GM21360 (cell line): ENCODE data around the gene GRIA4.

Source experiments
- ATAC-seq: cut with Tn5 transposase; IDR thresholded peaks from one replicate; pipeline ENCODE4 v1.9.1; 2021; ENCODE audit warnings: mild to moderate bottlenecking, moderate library complexity; ENCODE audit not compliant: unreplicated experiment

Gene GRIA4

GRCh38 chr11:105910095-105910715 lies 300.3 kb downstream of the GRIA4 start:
- no peak for ATAC-seq

GRCh38 chr11:105911454-105911853 lies 301.6 kb downstream of the GRIA4 start:
- ATAC-seq, result no peak

- no peak for ATAC-seq
Measured at GRCh38 chr11:105912666-105913065, 302.8 kb downstream of the GRIA4 start.

GRCh38 chr11:105915021-105915420 lies 305.1 kb downstream of the GRIA4 start:
- no peak for ATAC-seq

- no peak for ATAC-seq
Measured at GRCh38 chr11:105918039-105918438, 308.2 kb downstream of the GRIA4 start.

- no peak for ATAC-seq
Measured at GRCh38 chr11:105918600-105918999, 308.7 kb downstream of the GRIA4 start.

- no peak for ATAC-seq
Measured at GRCh38 chr11:105923252-105923651, 313.4 kb downstream of the GRIA4 start.

GRCh38 chr11:105923807-105924206 lies 313.9 kb downstream of the GRIA4 start:
- no peak for ATAC-seq

- ATAC-seq, result no peak
Measured at GRCh38 chr11:105929084-105929955, 319.4 kb downstream of the GRIA4 start.

GRCh38 chr11:105933695-105934094 lies 323.8 kb downstream of the GRIA4 start:
- no peak for ATAC-seq

- ATAC-seq, result no peak
Measured at GRCh38 chr11:105935791-105936190, 325.9 kb downstream of the GRIA4 start.

- no peak for ATAC-seq
Measured at GRCh38 chr11:105937331-105937730, 327.5 kb downstream of the GRIA4 start.

GRCh38 chr11:105937738-105938137 lies 327.9 kb downstream of the GRIA4 start:
- no peak for ATAC-seq

- no peak for ATAC-seq
Measured at GRCh38 chr11:105942921-105943320, 333.0 kb downstream of the GRIA4 start.

- no peak for ATAC-seq
Measured at GRCh38 chr11:105948918-105949590, 339.2 kb downstream of the GRIA4 start.

GRCh38 chr11:105953886-105954285 lies 344.0 kb downstream of the GRIA4 start:
- ATAC-seq, result no peak

- ATAC-seq, result no peak
Measured at GRCh38 chr11:105960252-105961245, 350.7 kb downstream of the GRIA4 start.

GRCh38 chr11:105968021-105968697 lies 358.3 kb downstream of the GRIA4 start:
- ATAC-seq, result no peak

- no peak for ATAC-seq
Measured at GRCh38 chr11:105969756-105970155, 359.9 kb downstream of the GRIA4 start.

- ATAC-seq, result no peak
Measured at GRCh38 chr11:105975128-105975527, 365.3 kb downstream of the GRIA4 start.
